Activated CD8-positive, alpha-beta memory T cell treated with anti-CD3 and anti-CD28 coated beads for 1 hour (primary cell): ENCODE data around the gene UBN1.
"Not testable (repeated sequence)": the region's sequence is repeated elsewhere in the genome, so short reads cannot be mapped to it uniquely, and the experiment has no call there.

Experiments
- DNase-seq, 2 donors: peaks; one replicate each; pipeline ENCODE4 v3.0.0-alpha.2; 2020; ENCODE audit warnings: low read depth in 1 of 2; ENCODE audit errors: extremely low read depth in 1 of 2

Gene UBN1

GRCh38 chr16:4925293-4925607 is 78.0 kb downstream of the UBN1 start:
- no peak for DNase-seq

GRCh38 chr16:4925791-4926190 is 78.5 kb downstream of the UBN1 start:
- no peak for DNase-seq

DNA sequence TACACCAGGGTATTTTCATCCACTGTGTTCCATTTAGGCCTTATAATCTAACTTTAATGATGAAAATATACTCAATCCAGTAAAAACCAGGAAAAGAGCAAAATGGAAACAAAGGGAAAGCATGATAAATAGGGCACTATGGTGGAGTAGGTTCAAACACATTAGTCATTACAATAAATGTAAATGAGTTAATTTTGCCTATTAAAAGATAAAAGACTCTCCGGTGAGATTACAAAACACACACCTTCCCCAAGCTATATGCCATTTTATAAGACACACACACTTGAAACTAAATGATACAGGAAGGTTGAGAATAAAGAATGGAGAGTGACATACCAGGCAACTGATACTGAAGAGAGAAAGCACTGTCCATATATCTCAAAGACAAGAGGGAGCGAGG is 79.6 kb downstream of the UBN1 start:
- no peak for DNase-seq

GRCh38 chr16:4927661-4928060 is 80.4 kb downstream of the UBN1 start:
- no peak for DNase-seq

DNA sequence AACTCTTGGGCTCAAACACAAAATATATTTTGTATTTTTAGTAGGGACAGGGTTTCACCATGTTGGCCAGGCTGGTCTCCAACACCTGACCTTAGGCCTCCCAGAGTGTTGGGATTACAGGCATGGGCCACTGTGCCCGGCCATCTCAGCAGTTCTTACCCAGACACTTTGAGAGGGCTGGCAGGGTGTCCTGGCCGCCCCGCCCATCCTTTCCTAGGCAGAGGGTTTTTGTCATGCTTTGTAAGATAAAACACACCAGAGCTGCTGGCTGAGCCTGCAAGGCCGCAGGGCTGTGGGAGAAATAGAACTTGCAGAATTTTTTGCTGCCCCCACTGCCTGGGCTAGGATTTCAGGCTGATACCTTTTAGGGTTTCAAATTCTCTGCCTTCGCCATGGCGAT is 80.9 kb downstream of the UBN1 start:
- DNase-seq = no peak

- DNase-seq = not testable (repeated sequence)
Observed at GRCh38 chr16:4929619-4930018, 82.3 kb downstream of the UBN1 start.

DNA sequence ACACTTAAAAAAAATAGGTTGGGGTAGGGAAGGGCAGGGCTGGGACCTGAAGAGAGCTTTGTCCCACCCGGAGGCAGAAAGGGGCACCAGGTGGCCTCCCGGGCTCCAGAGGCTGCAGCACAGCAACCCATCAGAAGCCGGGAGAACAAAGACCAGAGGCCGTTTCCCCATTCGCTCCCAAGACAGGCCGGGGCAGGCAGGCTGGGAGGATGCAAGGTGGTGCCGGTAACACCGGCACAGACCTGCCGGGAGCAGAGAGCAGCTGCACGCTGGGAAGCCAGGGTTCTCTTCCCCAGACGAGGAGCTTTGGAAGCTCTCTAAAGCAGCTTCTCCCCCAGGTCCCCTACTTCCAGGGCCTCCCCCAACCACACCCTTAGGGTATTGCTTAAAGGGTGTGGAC is 84.1 kb downstream of the UBN1 start:
- DNase-seq = no peak
